ENCODE measurements around the gene RIN3.

GRCh38 chr14:92473261-92473968, 40.2 kb upstream of the RIN3 start:
- TF ChIP-seq, protein P1, sequence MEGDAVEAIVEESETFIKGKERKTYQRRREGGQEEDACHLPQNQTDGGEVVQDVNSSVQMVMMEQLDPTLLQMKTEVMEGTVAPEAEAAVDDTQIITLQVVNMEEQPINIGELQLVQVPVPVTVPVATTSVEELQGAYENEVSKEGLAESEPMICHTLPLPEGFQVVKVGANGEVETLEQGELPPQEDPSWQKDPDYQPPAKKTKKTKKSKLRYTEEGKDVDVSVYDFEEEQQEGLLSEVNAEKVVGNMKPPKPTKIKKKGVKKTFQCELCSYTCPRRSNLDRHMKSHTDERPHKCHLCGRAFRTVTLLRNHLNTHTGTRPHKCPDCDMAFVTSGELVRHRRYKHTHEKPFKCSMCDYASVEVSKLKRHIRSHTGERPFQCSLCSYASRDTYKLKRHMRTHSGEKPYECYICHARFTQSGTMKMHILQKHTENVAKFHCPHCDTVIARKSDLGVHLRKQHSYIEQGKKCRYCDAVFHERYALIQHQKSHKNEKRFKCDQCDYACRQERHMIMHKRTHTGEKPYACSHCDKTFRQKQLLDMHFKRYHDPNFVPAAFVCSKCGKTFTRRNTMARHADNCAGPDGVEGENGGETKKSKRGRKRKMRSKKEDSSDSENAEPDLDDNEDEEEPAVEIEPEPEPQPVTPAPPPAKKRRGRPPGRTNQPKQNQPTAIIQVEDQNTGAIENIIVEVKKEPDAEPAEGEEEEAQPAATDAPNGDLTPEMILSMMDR (IDR thresholded peaks at IDR 0.05): no peak
- TF ChIP-seq POLR2A (IDR thresholded peaks at IDR 0.05): no peak
